ENCODE data around the gene TGFBR3L. TPM values are rescaled to one million over a fixed set of nuclear protein-coding genes. Genes with fewer than 3 reads are reported as not detected.

The TGFBR3L gene
- total and polyA plus RNA-seq, 2 experiments from 2014 or later: 1.7 to 7.0 TPM

- Histone ChIP-seq H3K4me3 (peak overlapping the region; percentile 64), H3K36me3 (ENCODE audit: insufficient read depth) (no peaks in the 10 kb centered on the region), H3K9me2 (ENCODE audit: insufficient read depth) (no peaks in the 10 kb centered on the region), H4K20me1 (replicated peaks; ENCODE audit: insufficient read depth) (peaks cover 14% of the 10 kb centered on the region; the same call in 1 of the 2 replicates), H3K4me2 (peak overlapping the region; percentile 91), H3K27ac (ENCODE audit: low read depth) (no peak overlapping the region), H2AFZ (peak overlapping the region; percentile 88), H3F3A (replicated peaks; ENCODE audit: low read depth) (peaks cover 26% of the 10 kb centered on the region), H3K27me3 (ENCODE audit: insufficient read depth) (peaks cover 57% of the 10 kb centered on the region), H3K79me2 (replicated peaks; ENCODE audit: insufficient read depth) (no peaks in the 10 kb centered on the region), H3K4me1 (ENCODE audit: insufficient read depth) (no peaks in the 10 kb centered on the region; the same call in 1 of the 2 replicates)
- TF ChIP-seq EZH2 (IDR thresholded peaks at IDR 0.05; ENCODE audit: low read depth, unreplicated experiment) (peak; percentile 69), STAT1 (IDR thresholded peaks at IDR 0.05; ENCODE audit: unreplicated experiment) (no peak)
- no peak overlapping the region for H3K27ac Mint-ChIP-seq
- H3K9me3 Mint-ChIP-seq: peaks cover 2% of the 10 kb centered on the region; the same call in 1 of the 3 replicates
- H3K4me3 Mint-ChIP-seq: peak overlapping the region; percentile 85
- peaks cover 15% of the 10 kb centered on the region for H3K4me1 Mint-ChIP-seq
- ATAC-seq (no peak), DNase-seq (ENCODE audit: low spot score) (peak; percentile 47)
- H3K27me3 Mint-ChIP-seq (ENCODE audit: insufficient read depth, low read depth, poor library complexity): peaks cover 51% of the 10 kb centered on the region
- H3K36me3 Mint-ChIP-seq (ENCODE audit: low read depth): peaks cover 10% of the 10 kb centered on the region
Observed at GRCh38 chr19:7916955-7917266, 2.3 kb downstream of the TGFBR3L start.

GRCh38 chr19:7917267-7918061 lies 2.8 kb downstream of the TGFBR3L start:
- peaks cover 26% of the 10 kb centered on the region for H3F3A ChIP-seq (replicated peaks; ENCODE audit: low read depth)
- H3K36me3 ChIP-seq (ENCODE audit: insufficient read depth): no peaks in the 10 kb centered on the region
- Mint-ChIP-seq H3K27me3 (ENCODE audit: insufficient read depth, low read depth, poor library complexity) (peaks cover 51% of the 10 kb centered on the region), H3K9me3 (peaks cover 2% of the 10 kb centered on the region; the same call in 1 of the 3 replicates), H3K4me3 (peak overlapping the region; percentile 85), H3K27ac (no peak overlapping the region), H3K4me1 (peaks cover 15% of the 10 kb centered on the region), H3K36me3 (ENCODE audit: low read depth) (peaks cover 12% of the 10 kb centered on the region; the same call in 2 of the 3 replicates)
- peak; percentile 52 for ATAC-seq
- no peak for TF ChIP-seq ETS1 (IDR thresholded peaks at IDR 0.05)
- no peak for TF ChIP-seq REST (IDR thresholded peaks at IDR 0.05; ENCODE audit: unreplicated experiment)
- TF ChIP-seq EZH2phosphoT487 (IDR thresholded peaks at IDR 0.05; ENCODE audit: unreplicated experiment): no peak
- no peak for TF ChIP-seq ZNF114 (CRISPR knock-in tag; IDR thresholded peaks at IDR 0.05)
- peak; percentile 59 to 71 for TF ChIP-seq CTCF (conservative IDR thresholded peaks at IDR 0.05; ENCODE audit: low read depth in 2 of 2)
- TF ChIP-seq JUNB (IDR thresholded peaks at IDR 0.05; ENCODE audit: unreplicated experiment): no peak
- TF ChIP-seq STAT1 (IDR thresholded peaks at IDR 0.05; ENCODE audit: unreplicated experiment): no peak
- peak; percentile 63 for TF ChIP-seq EZH2 (IDR thresholded peaks at IDR 0.05; ENCODE audit: low read depth, unreplicated experiment)
- TF ChIP-seq CREB1 (CRISPR knock-in tag; IDR thresholded peaks at IDR 0.05; ENCODE audit: low read depth): 0 out of 2 replicates have a peak, but pooled peaks have one; percentile 14
- H4K20me1 ChIP-seq (replicated peaks; ENCODE audit: insufficient read depth): peaks cover 14% of the 10 kb centered on the region; the same call in 1 of the 2 replicates
- H3K27me3 ChIP-seq (ENCODE audit: insufficient read depth): peaks cover 57% of the 10 kb centered on the region
- H3K9me2 ChIP-seq (ENCODE audit: insufficient read depth): no peaks in the 10 kb centered on the region
- H3K79me2 ChIP-seq (replicated peaks; ENCODE audit: insufficient read depth): no peaks in the 10 kb centered on the region
- H3K27ac ChIP-seq (ENCODE audit: low read depth): no peak overlapping the region
- no peaks in the 10 kb centered on the region; the same call in 1 of the 2 replicates for H3K4me1 ChIP-seq (ENCODE audit: insufficient read depth)
- H3K4me2 ChIP-seq: peak overlapping the region; percentile 91
- peak overlapping the region; percentile 64 for H3K4me3 ChIP-seq
- peak overlapping the region; percentile 88 for H2AFZ ChIP-seq
- DNase-seq (ENCODE audit: low spot score): peak; percentile 83

Data from GM23338 (cell line).